WTC11 (cell line): ENCODE measurements around the gene IRAG1. TPM values are rescaled to one million over a fixed set of nuclear protein-coding genes. Genes with fewer than 3 reads are reported as not detected.

ENCODE experiments used
- ATAC-seq: fragments of 200-7000 bp; cut with Tn5 transposase; 2 replicates; pipeline ENCODE4 v1.10.0; 2021; ENCODE audit warnings: mild to moderate bottlenecking, moderate library complexity
- CTCF ChIA-PET: fragments of 300-600 bp; sonication (Branson Sonifier 250); formaldehyde crosslinking; loops from one replicate; lab custom pipeline; 2021; ENCODE audit warnings: antibody characterized with exemption; lab: Charles Lee
- POLR2A ChIA-PET: fragments of 350-600 bp; sonication (Branson Sonifier 250); formaldehyde crosslinking; loops from one replicate; lab custom pipeline; 2021; ENCODE audit warnings: antibody characterized with exemption; lab: Charles Lee
- DNase-seq: peaks from one replicate; pipeline ENCODE4 v3.0.0; 2021; ENCODE audit warnings: low spot score
- H3K27ac Mint-ChIP-seq: 2 replicates; pipeline ENCODE4 v1.8.0; 2021; ENCODE audit warnings: mixed read lengths
- H3K27me3 Mint-ChIP-seq: 2 replicates; pipeline ENCODE4 v1.8.0; 2021; ENCODE audit warnings: low read depth, mild to moderate bottlenecking, moderate library complexity, mixed read lengths
- H3K36me3 Mint-ChIP-seq: 2 replicates; pipeline ENCODE4 v1.8.0; 2021; ENCODE audit warnings: mixed read lengths
- H3K4me1 Mint-ChIP-seq: 2 replicates; pipeline ENCODE4 v1.8.0; 2022; ENCODE audit warnings: mixed read lengths
- H3K4me3 Mint-ChIP-seq: 2 replicates; pipeline ENCODE4 v1.8.0; 2021; ENCODE audit warnings: mild to moderate bottlenecking, moderate library complexity, mixed read lengths
- H3K9me3 Mint-ChIP-seq: 2 replicates; pipeline ENCODE4 v1.8.0; 2021; ENCODE audit warnings: mixed read lengths
- ETV6 ChIP-seq: sonication (generic); formaldehyde crosslinking; IDR thresholded peaks from 2 replicates; pipeline ENCODE4 v1.8.1; 2022; ENCODE audit warnings: mild to moderate bottlenecking, missing genetic modification reagents
- GRHL2 ChIP-seq: fragments of 250-450 bp; sonication (Bioruptor Pico); IDR thresholded peaks from 2 replicates; pipeline ENCODE4 v1.8.0; 2022; ENCODE audit warnings: mild to moderate bottlenecking, moderate library complexity; ENCODE audit not compliant: insufficient replicate concordance, severe bottlenecking
- GTF2I ChIP-seq: fragments of 250-450 bp; sonication (Bioruptor Pico); conservative IDR thresholded peaks from 2 replicates; pipeline ENCODE4 v1.4.0; 2021; ENCODE audit warnings: mild to moderate bottlenecking
- HMGA2 ChIP-seq: fragments of 250-450 bp; sonication (Bioruptor Pico); IDR thresholded peaks from 2 replicates; pipeline ENCODE4 v1.4.0; 2021; ENCODE audit warnings: mild to moderate bottlenecking, moderate library complexity
- JAZF1 ChIP-seq: fragments of 250-450 bp; sonication (Bioruptor Pico); IDR thresholded peaks from 2 replicates; pipeline ENCODE4 v1.9.0; 2021; ENCODE audit warnings: moderate library complexity, mild to moderate bottlenecking, inconsistent platforms
- NFATC4 ChIP-seq: fragments of 250-450 bp; sonication (Bioruptor Pico); IDR thresholded peaks from 2 replicates; pipeline ENCODE4 v1.9.0; 2021; ENCODE audit warnings: mild to moderate bottlenecking
- RELA ChIP-seq: sonication (generic); formaldehyde crosslinking; IDR thresholded peaks from 2 replicates; pipeline ENCODE4 v1.8.1; 2022; ENCODE audit warnings: missing genetic modification reagents, mild to moderate bottlenecking, borderline replicate concordance
- SP1 ChIP-seq: sonication (generic); formaldehyde crosslinking; conservative IDR thresholded peaks from 2 replicates; pipeline ENCODE4 v1.8.1; 2022; ENCODE audit warnings: missing genetic modification reagents
- TEAD4 ChIP-seq: sonication (generic); formaldehyde crosslinking; IDR thresholded peaks from 2 replicates; pipeline ENCODE4 v1.8.0; 2022; ENCODE audit warnings: mild to moderate bottlenecking, missing genetic modification reagents
- total RNA-seq: library from RNA; stranded (reverse); gene quantifications from 3 replicates; pipeline ENCODE4 v1.2.3, GENCODE V29; 2021
- TF ChIP-seq, protein P1 (sequence below): sonication (generic); formaldehyde crosslinking; IDR thresholded peaks from 2 replicates; pipeline ENCODE4 v1.8.0; 2022; ENCODE audit warnings: mild to moderate bottlenecking, missing genetic modification reagents
- TF ChIP-seq, protein P2 (sequence below): fragments of 250-450 bp; sonication (Bioruptor Pico); conservative IDR thresholded peaks from 2 replicates; pipeline ENCODE4 v1.9.0; 2021; ENCODE audit warnings: mild to moderate bottlenecking
- TF ChIP-seq, protein P3 (sequence below): fragments of 250-450 bp; sonication (Bioruptor Pico); IDR thresholded peaks from 2 replicates; pipeline ENCODE4 v1.9.0; 2021; ENCODE audit warnings: mild to moderate bottlenecking
- TF ChIP-seq, protein P4 (sequence below): sonication (generic); formaldehyde crosslinking; IDR thresholded peaks from 2 replicates; pipeline ENCODE4 v1.8.0; 2022; ENCODE audit warnings: mild to moderate bottlenecking, missing genetic modification reagents
- TF ChIP-seq, protein P5 (sequence below): sonication (generic); formaldehyde crosslinking; IDR thresholded peaks from 2 replicates; pipeline ENCODE4 v1.8.1; 2022; ENCODE audit warnings: mild to moderate bottlenecking, missing genetic modification reagents, moderate library complexity, borderline replicate concordance
- TF ChIP-seq, protein P6 (sequence below): sonication (generic); formaldehyde crosslinking; IDR thresholded peaks from 2 replicates; pipeline ENCODE4 v1.8.0; 2023; ENCODE audit warnings: missing genetic modification reagents
- TF ChIP-seq, protein P7 (sequence below): sonication (generic); formaldehyde crosslinking; IDR thresholded peaks from 2 replicates; pipeline ENCODE4 v1.8.1; 2023; ENCODE audit warnings: mild to moderate bottlenecking, moderate library complexity, missing genetic modification reagents
- TF ChIP-seq, protein P8 (sequence below): fragments of 250-450 bp; sonication (Bioruptor Pico); IDR thresholded peaks from 2 replicates; pipeline ENCODE4 v1.8.0; 2021; ENCODE audit warnings: mild to moderate bottlenecking
- TF ChIP-seq, protein P9 (sequence below): sonication (generic); formaldehyde crosslinking; IDR thresholded peaks from 2 replicates; pipeline ENCODE4 v1.8.0; 2023; ENCODE audit warnings: mild to moderate bottlenecking, missing genetic modification reagents

Gene IRAG1
- total RNA-seq, 1 experiment from 2014 or later: 2.8 TPM

DNA sequence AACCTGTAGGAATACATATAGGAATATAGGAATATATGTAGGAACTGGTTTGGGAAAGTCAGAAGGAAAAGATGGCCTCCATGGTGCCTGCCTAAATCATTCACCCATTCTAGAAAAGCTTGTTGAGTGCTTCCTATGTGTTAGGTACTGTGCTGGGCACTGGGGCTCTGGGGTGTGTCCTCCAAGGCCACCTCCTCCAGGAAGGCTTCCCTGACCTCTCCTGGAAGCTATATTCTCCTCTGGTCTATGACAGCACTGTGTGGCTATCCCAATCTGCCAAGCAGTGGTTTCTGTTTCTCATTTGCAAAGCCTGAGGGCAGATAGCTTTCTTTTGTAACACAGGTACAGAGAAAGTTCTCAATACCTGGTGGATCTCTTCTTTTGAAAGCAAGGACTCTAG, 30.2 kb downstream of the IRAG1 start:
- CTCF ChIA-PET: interaction anchor here (1.6 kb wide), 1 partner anchor 9 kb away, joined by 5 read pairs; no protein-coding TSS in a partner anchor

More for the DNA sequence above, 30.2 kb downstream of the IRAG1 start:
- no peak for DNase-seq
- H3K27ac Mint-ChIP-seq: no peak overlapping the region
- TF ChIP-seq GTF2I (no peak), ETV6 (CRISPR knock-in tag) (no peak), TEAD4 (no peak), SP1 (CRISPR knock-in tag) (no peak), RELA (CRISPR knock-in tag) (no peak), HMGA2 (no peak), GRHL2 (CRISPR knock-in tag) (no peak), NFATC4 (no peak), JAZF1 (no peak)
- TF ChIP-seq, protein P1, sequence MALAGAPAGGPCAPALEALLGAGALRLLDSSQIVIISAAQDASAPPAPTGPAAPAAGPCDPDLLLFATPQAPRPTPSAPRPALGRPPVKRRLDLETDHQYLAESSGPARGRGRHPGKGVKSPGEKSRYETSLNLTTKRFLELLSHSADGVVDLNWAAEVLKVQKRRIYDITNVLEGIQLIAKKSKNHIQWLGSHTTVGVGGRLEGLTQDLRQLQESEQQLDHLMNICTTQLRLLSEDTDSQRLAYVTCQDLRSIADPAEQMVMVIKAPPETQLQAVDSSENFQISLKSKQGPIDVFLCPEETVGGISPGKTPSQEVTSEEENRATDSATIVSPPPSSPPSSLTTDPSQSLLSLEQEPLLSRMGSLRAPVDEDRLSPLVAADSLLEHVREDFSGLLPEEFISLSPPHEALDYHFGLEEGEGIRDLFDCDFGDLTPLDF (CRISPR knock-in tag): no peak
- TF ChIP-seq, protein P2, sequence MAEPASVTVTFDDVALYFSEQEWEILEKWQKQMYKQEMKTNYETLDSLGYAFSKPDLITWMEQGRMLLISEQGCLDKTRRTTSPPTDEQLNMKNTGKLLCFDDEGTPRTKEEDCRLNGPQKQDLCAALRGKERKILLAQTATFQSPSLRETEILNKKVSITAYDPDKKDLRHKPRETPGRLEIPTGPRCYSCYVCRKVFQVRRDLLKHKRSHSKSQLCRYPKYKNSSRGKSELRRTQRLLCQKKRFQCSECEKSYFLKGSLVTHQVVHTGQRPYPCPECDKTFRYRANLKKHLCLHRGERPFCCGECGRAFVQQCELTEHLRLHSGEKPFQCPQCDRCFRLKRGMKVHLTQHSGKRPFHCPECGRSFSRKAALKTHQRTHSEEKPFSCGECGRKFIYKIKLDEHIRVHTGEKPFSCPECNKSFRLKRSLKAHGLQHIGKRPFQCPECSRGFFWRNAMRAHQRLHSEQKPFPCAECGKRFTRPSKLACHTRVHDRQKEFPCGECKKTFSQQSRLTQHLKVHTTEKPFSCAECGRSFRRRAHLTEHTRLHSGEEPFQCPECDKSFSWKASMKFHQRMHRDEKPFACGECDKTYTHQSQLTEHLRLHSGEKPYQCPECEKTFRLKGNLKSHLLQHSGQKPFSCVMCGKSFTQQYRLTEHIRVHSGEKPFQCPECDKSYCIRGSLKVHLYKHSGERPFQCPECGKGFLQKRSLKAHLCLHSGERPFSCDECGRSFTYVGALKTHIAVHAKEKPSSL (CRISPR knock-in tag): no peak
- TF ChIP-seq, protein P3, sequence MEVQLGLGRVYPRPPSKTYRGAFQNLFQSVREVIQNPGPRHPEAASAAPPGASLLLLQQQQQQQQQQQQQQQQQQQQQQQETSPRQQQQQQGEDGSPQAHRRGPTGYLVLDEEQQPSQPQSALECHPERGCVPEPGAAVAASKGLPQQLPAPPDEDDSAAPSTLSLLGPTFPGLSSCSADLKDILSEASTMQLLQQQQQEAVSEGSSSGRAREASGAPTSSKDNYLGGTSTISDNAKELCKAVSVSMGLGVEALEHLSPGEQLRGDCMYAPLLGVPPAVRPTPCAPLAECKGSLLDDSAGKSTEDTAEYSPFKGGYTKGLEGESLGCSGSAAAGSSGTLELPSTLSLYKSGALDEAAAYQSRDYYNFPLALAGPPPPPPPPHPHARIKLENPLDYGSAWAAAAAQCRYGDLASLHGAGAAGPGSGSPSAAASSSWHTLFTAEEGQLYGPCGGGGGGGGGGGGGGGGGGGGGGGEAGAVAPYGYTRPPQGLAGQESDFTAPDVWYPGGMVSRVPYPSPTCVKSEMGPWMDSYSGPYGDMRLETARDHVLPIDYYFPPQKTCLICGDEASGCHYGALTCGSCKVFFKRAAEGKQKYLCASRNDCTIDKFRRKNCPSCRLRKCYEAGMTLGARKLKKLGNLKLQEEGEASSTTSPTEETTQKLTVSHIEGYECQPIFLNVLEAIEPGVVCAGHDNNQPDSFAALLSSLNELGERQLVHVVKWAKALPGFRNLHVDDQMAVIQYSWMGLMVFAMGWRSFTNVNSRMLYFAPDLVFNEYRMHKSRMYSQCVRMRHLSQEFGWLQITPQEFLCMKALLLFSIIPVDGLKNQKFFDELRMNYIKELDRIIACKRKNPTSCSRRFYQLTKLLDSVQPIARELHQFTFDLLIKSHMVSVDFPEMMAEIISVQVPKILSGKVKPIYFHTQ (CRISPR knock-in tag): no peak
- TF ChIP-seq, protein P4, sequence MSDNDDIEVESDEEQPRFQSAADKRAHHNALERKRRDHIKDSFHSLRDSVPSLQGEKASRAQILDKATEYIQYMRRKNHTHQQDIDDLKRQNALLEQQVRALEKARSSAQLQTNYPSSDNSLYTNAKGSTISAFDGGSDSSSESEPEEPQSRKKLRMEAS (CRISPR knock-in tag): no peak
- TF ChIP-seq, protein P5, sequence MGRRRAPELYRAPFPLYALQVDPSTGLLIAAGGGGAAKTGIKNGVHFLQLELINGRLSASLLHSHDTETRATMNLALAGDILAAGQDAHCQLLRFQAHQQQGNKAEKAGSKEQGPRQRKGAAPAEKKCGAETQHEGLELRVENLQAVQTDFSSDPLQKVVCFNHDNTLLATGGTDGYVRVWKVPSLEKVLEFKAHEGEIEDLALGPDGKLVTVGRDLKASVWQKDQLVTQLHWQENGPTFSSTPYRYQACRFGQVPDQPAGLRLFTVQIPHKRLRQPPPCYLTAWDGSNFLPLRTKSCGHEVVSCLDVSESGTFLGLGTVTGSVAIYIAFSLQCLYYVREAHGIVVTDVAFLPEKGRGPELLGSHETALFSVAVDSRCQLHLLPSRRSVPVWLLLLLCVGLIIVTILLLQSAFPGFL (CRISPR knock-in tag): no peak
- TF ChIP-seq, protein P6, sequence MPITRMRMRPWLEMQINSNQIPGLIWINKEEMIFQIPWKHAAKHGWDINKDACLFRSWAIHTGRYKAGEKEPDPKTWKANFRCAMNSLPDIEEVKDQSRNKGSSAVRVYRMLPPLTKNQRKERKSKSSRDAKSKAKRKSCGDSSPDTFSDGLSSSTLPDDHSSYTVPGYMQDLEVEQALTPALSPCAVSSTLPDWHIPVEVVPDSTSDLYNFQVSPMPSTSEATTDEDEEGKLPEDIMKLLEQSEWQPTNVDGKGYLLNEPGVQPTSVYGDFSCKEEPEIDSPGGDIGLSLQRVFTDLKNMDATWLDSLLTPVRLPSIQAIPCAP (CRISPR knock-in tag): no peak
- TF ChIP-seq, protein P7, sequence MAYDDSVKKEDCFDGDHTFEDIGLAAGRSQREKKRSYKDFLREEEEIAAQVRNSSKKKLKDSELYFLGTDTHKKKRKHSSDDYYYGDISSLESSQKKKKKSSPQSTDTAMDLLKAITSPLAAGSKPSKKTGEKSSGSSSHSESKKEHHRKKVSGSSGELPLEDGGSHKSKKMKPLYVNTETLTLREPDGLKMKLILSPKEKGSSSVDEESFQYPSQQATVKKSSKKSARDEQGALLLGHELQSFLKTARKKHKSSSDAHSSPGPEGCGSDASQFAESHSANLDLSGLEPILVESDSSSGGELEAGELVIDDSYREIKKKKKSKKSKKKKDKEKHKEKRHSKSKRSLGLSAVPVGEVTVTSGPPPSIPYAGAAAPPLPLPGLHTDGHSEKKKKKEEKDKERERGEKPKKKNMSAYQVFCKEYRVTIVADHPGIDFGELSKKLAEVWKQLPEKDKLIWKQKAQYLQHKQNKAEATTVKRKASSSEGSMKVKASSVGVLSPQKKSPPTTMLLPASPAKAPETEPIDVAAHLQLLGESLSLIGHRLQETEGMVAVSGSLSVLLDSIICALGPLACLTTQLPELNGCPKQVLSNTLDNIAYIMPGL (CRISPR knock-in tag): no peak
- TF ChIP-seq, protein P8, sequence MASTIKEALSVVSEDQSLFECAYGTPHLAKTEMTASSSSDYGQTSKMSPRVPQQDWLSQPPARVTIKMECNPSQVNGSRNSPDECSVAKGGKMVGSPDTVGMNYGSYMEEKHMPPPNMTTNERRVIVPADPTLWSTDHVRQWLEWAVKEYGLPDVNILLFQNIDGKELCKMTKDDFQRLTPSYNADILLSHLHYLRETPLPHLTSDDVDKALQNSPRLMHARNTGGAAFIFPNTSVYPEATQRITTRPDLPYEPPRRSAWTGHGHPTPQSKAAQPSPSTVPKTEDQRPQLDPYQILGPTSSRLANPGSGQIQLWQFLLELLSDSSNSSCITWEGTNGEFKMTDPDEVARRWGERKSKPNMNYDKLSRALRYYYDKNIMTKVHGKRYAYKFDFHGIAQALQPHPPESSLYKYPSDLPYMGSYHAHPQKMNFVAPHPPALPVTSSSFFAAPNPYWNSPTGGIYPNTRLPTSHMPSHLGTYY (CRISPR knock-in tag): no peak
- TF ChIP-seq, protein P9, sequence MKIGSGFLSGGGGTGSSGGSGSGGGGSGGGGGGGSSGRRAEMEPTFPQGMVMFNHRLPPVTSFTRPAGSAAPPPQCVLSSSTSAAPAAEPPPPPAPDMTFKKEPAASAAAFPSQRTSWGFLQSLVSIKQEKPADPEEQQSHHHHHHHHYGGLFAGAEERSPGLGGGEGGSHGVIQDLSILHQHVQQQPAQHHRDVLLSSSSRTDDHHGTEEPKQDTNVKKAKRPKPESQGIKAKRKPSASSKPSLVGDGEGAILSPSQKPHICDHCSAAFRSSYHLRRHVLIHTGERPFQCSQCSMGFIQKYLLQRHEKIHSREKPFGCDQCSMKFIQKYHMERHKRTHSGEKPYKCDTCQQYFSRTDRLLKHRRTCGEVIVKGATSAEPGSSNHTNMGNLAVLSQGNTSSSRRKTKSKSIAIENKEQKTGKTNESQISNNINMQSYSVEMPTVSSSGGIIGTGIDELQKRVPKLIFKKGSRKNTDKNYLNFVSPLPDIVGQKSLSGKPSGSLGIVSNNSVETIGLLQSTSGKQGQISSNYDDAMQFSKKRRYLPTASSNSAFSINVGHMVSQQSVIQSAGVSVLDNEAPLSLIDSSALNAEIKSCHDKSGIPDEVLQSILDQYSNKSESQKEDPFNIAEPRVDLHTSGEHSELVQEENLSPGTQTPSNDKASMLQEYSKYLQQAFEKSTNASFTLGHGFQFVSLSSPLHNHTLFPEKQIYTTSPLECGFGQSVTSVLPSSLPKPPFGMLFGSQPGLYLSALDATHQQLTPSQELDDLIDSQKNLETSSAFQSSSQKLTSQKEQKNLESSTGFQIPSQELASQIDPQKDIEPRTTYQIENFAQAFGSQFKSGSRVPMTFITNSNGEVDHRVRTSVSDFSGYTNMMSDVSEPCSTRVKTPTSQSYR (CRISPR knock-in tag): no peak
- TF ChIP-seq, all 79 proteins: peak for 0
- H3K9me3 Mint-ChIP-seq: no peaks in the 10 kb centered on the region
- no peaks in the 10 kb centered on the region; the same call in 1 of the 2 replicates for H3K27me3 Mint-ChIP-seq
- H3K4me3 Mint-ChIP-seq: no peak overlapping the region
- POLR2A ChIA-PET: no interaction called here
- H3K36me3 Mint-ChIP-seq: no peaks in the 10 kb centered on the region
- no peaks in the 10 kb centered on the region for H3K4me1 Mint-ChIP-seq
- no peak for ATAC-seq
